ENCODE results near the gene MAZ.

DNA sequence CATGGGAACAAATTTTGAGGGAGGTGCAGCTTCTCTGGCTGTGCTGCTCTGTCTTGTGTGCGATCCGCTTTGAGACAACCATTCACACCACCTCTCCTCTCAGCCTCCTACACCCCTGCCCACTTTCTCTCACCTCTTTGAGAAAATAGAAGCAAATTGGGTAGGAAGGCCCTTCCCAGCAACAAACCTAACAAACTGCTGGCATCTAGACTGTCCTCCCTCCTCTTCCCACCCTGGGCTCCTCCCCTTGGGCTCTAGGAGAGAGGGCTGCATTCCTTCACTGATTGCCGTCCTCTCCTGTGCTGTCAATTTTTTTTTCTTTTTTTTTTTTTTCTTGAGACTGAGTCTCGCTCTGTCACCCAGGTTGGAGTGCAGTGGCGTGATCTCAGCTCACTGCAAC, 43.2 kb downstream of the MAZ start:
- TF ChIP-seq, protein P1, sequence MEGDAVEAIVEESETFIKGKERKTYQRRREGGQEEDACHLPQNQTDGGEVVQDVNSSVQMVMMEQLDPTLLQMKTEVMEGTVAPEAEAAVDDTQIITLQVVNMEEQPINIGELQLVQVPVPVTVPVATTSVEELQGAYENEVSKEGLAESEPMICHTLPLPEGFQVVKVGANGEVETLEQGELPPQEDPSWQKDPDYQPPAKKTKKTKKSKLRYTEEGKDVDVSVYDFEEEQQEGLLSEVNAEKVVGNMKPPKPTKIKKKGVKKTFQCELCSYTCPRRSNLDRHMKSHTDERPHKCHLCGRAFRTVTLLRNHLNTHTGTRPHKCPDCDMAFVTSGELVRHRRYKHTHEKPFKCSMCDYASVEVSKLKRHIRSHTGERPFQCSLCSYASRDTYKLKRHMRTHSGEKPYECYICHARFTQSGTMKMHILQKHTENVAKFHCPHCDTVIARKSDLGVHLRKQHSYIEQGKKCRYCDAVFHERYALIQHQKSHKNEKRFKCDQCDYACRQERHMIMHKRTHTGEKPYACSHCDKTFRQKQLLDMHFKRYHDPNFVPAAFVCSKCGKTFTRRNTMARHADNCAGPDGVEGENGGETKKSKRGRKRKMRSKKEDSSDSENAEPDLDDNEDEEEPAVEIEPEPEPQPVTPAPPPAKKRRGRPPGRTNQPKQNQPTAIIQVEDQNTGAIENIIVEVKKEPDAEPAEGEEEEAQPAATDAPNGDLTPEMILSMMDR (IDR thresholded peaks at IDR 0.05), result no peak
- no peak for TF ChIP-seq ZFX (IDR thresholded peaks at IDR 0.05; ENCODE audit: borderline replicate concordance)

All from 22Rv1 (cell line).